Hepatocyte (in vitro differentiated cells): ENCODE measurements around the gene TRPV3.

Experiments used
- EZH2 ChIP-seq: fragments of 200-600 bp; sonication (generic); IDR thresholded peaks from 2 replicates; pipeline ENCODE4 v1.6.1; 2016; ENCODE audit warnings: antibody characterized with exemption, mild to moderate bottlenecking, borderline replicate concordance
- EZH2phosphoT487 ChIP-seq: fragments of 200-600 bp; sonication (generic); IDR thresholded peaks from one replicate; pipeline ENCODE4 v1.6.1; 2018; ENCODE audit warnings: antibody characterized with exemption, mild to moderate bottlenecking, low read depth, moderate library complexity; ENCODE audit not compliant: unreplicated experiment, severe bottlenecking

GRCh38 chr17:3528880-3529511 is 28.6 kb downstream of the TRPV3 start:
- TF ChIP-seq EZH2phosphoT487 (no peak), EZH2 (no peak)
